Pancreas (tissue), 10 donors: ENCODE data around the gene ARMCX4. TPM values are rescaled to one million over a fixed set of nuclear protein-coding genes. Genes with fewer than 3 reads are reported as not detected.

ENCODE experiments used
- ATAC-seq, 4 donors: fragments of 200-7000 bp; cut with Tn5 transposase; one replicate each; pipeline versions ENCODE4 v1.8.0 to v1.9.1; 2020; ENCODE audit warnings: mild to moderate bottlenecking in 4 of 4, moderate library complexity in 4 of 4
- DNase-seq, 6 donors: peaks; one replicate each; pipeline ENCODE4 v3.0.0-alpha.2; 2020
- FAIRE-seq: peaks from 2 replicates; lab custom pipeline; 2012; peaks lifted over from hg19 to GRCh38; lab: Jason Lieb, UNC
- H3K27ac ChIP-seq, 4 donors: fragments of 200-600 bp; sonication (generic); 1 replicate in 3 of 4; 2 replicates in 1 of 4; pipeline versions ENCODE4 v1.5.0 to v1.8.0; 2020
- H3K27me3 ChIP-seq, 4 donors: fragments of 200-600 bp; one replicate each; pipeline ENCODE4 v1.8.0; 2021
- H3K36me3 ChIP-seq, 3 donors: fragments of 200-600 bp; sonication (generic) in 1 of 3; one replicate each; pipeline versions ENCODE4 v1.5.0 to v1.8.0; 2020 to 2021
- H3K4me1 ChIP-seq, 3 donors: fragments of 200-600 bp; one replicate each; pipeline ENCODE4 v1.8.0; 2021
- H3K4me3 ChIP-seq, 4 donors: fragments of 200-600 bp; sonication (generic) in 2 of 4; one replicate each; pipeline versions ENCODE4 v1.5.0 to v1.8.0; 2020 to 2021
- H3K9me3 ChIP-seq, 4 donors: fragments of 200-600 bp; one replicate each; pipeline ENCODE4 v1.8.0; 2021
- WGBS, 2 donors: extraction: QIAGEN DNeasy Blood & Tissue Kit; methylation state at CpG; one replicate each; pipeline ENCODE4 v1.1.7; 2013; 5-methylcytosine and 5-hydroxymethylcytosine counted together
- intact Hi-C, 3 donors: fragments of 100-400 bp; cut with DNase I; formaldehyde crosslinking; loops; one replicate each; pipeline versions ENCODE4 v1.11.1 to v1.14.2; 2022
- polyA plus RNA-seq, 2 donors: library from polyadenylated mRNA; stranded (reverse); fragments of 200-250 nt; gene quantifications; one replicate each; pipeline ENCODE4 v1.2.3, GENCODE V29; 2013
- total RNA-seq, 6 donors: library from RNA; stranded (reverse); fragmentation: NEBNext Ultra II Directional in 4 of 6; extraction: Animal tissue kit (Norgen Biotek cat#: 25700) in 4 of 6; gene quantifications; one replicate each; pipeline versions ENCODE4 v1.2.1 to v1.2.4, GENCODE V29; 2021 to 2023
- TF ChIP-seq, protein P1 (sequence below), 4 donors: fragments of 200-600 bp; sonication (generic) in 3 of 4; IDR thresholded peaks; one replicate each; pipeline versions ENCODE4 v1.5.0 to v1.8.0; 2021; ENCODE audit warnings: antibody characterized with exemption in 4 of 4
- donor health status: healthy with polysubstance abuse.
- donor health status: DM: no; HTN: no; CAD: no; lungs with moderate emphysema.
- donor health status: DM: no; HTN: no; CAD: no.
- donor health status: control.
- donor health status: control.
- donor health status: Bipolar disorder and iron deficiency.
- donor health status: DM: yes; HTN: yes; CAD: no.
- donor health status: DM: no; HTN: no; CAD: no.
- donor health status: DM: no; HTN: no; CAD: no.
- donor health status: DM: yes; HTN: yes; CAD: no.

ARMCX4 gene
- total RNA-seq (1 to 10 TPM; 3.2 to 9.4 (median 6.4) TPM), polyA plus RNA-seq (10 to 100 TPM; 11.9 to 13.5 TPM)

- WGBS, 2 donors = 12 to 32% methylated on average over 50 of the region's 50 CpGs
- Histone ChIP-seq H3K9me3 (no peaks in the 10 kb centered on the region), H3K27ac (no peak within 1 kb of the TSS), H3K36me3 (no peaks in the 10 kb centered on the region), H3K27me3 (no peaks in the 10 kb centered on the region), H3K4me1 (no peaks in the 10 kb centered on the region), H3K4me3 (peak within 1 kb of the TSS in 3 of 4 donors; percentile 18 to 36 (median 23))
- ATAC-seq (peak; percentile 87 to 92 (median 91)), DNase-seq (peak; percentile 33 to 83 (median 63)), FAIRE-seq (no peak)
- TF ChIP-seq, protein P1, sequence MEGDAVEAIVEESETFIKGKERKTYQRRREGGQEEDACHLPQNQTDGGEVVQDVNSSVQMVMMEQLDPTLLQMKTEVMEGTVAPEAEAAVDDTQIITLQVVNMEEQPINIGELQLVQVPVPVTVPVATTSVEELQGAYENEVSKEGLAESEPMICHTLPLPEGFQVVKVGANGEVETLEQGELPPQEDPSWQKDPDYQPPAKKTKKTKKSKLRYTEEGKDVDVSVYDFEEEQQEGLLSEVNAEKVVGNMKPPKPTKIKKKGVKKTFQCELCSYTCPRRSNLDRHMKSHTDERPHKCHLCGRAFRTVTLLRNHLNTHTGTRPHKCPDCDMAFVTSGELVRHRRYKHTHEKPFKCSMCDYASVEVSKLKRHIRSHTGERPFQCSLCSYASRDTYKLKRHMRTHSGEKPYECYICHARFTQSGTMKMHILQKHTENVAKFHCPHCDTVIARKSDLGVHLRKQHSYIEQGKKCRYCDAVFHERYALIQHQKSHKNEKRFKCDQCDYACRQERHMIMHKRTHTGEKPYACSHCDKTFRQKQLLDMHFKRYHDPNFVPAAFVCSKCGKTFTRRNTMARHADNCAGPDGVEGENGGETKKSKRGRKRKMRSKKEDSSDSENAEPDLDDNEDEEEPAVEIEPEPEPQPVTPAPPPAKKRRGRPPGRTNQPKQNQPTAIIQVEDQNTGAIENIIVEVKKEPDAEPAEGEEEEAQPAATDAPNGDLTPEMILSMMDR (IDR thresholded peaks at IDR 0.05) = no peak
- intact Hi-C loops = no loop called here
These were observed at the start of gene ARMCX4 for GRCh38 chrX:101485212-101485949. Gene ARMCX4 (plus strand): TSS chrX:101485456. CDS start chrX:101488590, 3,134 bp downstream.

DNA sequence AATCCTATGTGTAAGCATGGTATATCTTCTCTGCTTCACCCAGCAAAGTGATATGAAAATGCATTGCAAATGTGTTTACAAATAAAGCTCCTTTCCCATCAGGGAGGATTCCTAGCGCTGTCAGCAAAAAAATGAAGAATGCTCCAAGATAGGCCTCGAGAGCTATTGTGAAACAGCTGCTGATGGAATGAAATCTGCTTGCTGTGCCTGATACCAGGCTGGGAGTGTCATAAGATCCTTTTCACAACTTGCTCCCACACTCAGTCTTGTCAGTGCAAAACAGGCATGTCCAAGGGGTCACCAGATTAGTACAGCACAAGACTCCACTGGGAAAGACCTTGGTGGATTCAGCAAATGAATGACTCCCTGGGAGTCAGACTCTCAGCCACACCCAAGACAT, 43.2 kb upstream of the ARMCX4 start:
- no peaks in the 10 kb centered on the region for H3K9me3 ChIP-seq
- TF ChIP-seq, protein P1 (IDR thresholded peaks at IDR 0.05) = no peak
- FAIRE-seq (no peak), ATAC-seq (no peak), DNase-seq (no peak)
- H3K27me3 ChIP-seq = no peaks in the 10 kb centered on the region
- no peak overlapping the region for H3K4me3 ChIP-seq
- 88 to 94% methylated on average over 2 of the region's 2 CpGs for WGBS, 2 donors
- H3K27ac ChIP-seq = no peak overlapping the region
- H3K4me1 ChIP-seq = no peaks in the 10 kb centered on the region
- intact Hi-C loops = no loop called here
- H3K36me3 ChIP-seq = no peaks in the 10 kb centered on the region

DNA sequence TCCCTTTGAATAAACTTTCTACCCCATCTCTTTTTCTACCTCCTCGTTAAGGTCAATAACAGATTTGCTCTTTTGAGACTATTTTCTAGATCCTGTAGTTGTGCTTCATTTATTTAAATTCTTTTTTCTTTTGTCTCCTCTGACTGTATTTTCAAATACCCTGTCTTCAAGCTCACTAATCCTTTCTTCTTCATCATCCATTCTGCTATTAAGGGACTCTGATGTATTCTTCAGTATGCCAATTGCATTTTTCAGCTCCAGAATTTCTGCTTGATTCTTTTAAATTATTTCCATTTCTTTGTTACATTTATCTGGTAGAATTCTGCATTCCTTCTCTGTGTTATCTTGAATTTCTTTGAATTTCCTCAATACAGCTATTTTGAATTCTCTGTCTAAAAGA, 36.0 kb upstream of the ARMCX4 start:
- Histone ChIP-seq H3K4me1 (peaks cover 0 to 5% (median 0%) of the 10 kb centered on the region in 3 donors), H3K36me3 (no peaks in the 10 kb centered on the region), H3K27me3 (no peaks in the 10 kb centered on the region), H3K4me3 (no peak overlapping the region), H3K27ac (peak overlapping the region in 1 of 4 donors; percentile 39), H3K9me3 (no peaks in the 10 kb centered on the region)
- 90 to 96% methylated on average over 1 of the region's 1 CpG for WGBS, 2 donors
- intact Hi-C loops = no loop called here
- FAIRE-seq = no peak
- DNase-seq = no peak
- TF ChIP-seq, protein P1 (IDR thresholded peaks at IDR 0.05) = no peak
- no peak for ATAC-seq

GRCh38 chrX:101450085-101450484, 35.2 kb upstream of the ARMCX4 start:
- H3K36me3 ChIP-seq = no peaks in the 10 kb centered on the region
- TF ChIP-seq, protein P1 (IDR thresholded peaks at IDR 0.05) = no peak
- H3K4me1 ChIP-seq = peaks cover 0 to 5% (median 0%) of the 10 kb centered on the region in 3 donors
- H3K27ac ChIP-seq = peak overlapping the region in 2 of 4 donors; percentile 39 to 46
- WGBS, 2 donors = 33 to 52% methylated on average over 2 of the region's 2 CpGs
- DNase-seq (peak in 5 of 6 donors; percentile 25 to 65 (median 45)), ATAC-seq (peak; percentile 76 to 95 (median 92)), FAIRE-seq (no peak)
- H3K4me3 ChIP-seq = no peak overlapping the region
- intact Hi-C loops = no loop called here
- no peaks in the 10 kb centered on the region for H3K9me3 ChIP-seq
- no peaks in the 10 kb centered on the region for H3K27me3 ChIP-seq

DNA sequence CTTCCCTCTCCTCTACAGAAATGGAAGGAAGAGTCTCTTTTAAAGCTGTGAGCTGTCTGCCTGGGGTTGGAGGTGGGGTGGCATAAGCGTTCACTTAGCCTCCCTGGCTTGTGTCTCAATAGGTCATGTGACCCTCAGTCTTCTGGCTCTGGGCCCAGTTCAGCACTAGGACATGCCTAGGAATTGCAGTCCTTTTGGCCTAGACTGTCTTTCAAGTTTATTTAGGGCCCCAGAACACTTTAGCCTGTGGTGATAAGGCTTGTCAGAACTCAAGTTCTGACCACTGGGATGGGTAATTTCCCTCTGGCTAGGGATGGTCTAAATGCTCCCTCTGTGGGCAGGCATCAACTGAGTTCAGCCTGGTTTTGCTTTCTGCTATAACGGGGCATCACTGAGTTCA, 34.3 kb upstream of the ARMCX4 start:
- Histone ChIP-seq H3K27me3 (peaks cover 0 to 4% (median 0%) of the 10 kb centered on the region in 4 donors), H3K4me1 (peaks cover 0 to 5% (median 0%) of the 10 kb centered on the region in 3 donors), H3K36me3 (no peaks in the 10 kb centered on the region), H3K4me3 (no peak overlapping the region), H3K9me3 (no peaks in the 10 kb centered on the region), H3K27ac (no peak overlapping the region)
- 60 to 78% methylated on average over 2 of the region's 2 CpGs for WGBS, 2 donors
- intact Hi-C loops = no loop called here
- ATAC-seq = peak in 2 of 4 donors; percentile 58 to 87
- DNase-seq = peak in 2 of 6 donors; percentile 39 to 63
- TF ChIP-seq, protein P1 (IDR thresholded peaks at IDR 0.05) = no peak
- no peak for FAIRE-seq
